Neural cell (in vitro differentiated cells): Measurements from ENCODE around the gene RPRD1B. TPM values are rescaled to one million over a fixed set of nuclear protein-coding genes. Genes with fewer than 3 reads are reported as not detected.

Experiments used
- H2AFZ ChIP-seq: fragments of 200-600, 300-800 bp; sonication (generic), shearing (Covaris generic); 2 replicates; pipeline ENCODE4 v1.6.0; 2014; ENCODE audit warnings: low read depth, mild to moderate bottlenecking, antibody characterized with exemption, low read length, moderate library complexity
- H3F3A ChIP-seq: fragments of 200-600 bp; shearing (Covaris generic); 2 replicates; pipeline ENCODE4 v1.6.1; 2016; ENCODE audit warnings: mild to moderate bottlenecking, moderate library complexity, mixed read lengths, antibody characterized with exemption, low read length; ENCODE audit not compliant: insufficient read depth, poor library complexity, severe bottlenecking
- H3K27ac ChIP-seq: fragments of 200-600, 300-800 bp; sonication (generic), shearing (Covaris generic); 2 replicates; pipeline ENCODE4 v1.5.1; 2014; ENCODE audit warnings: mild to moderate bottlenecking, low read length, moderate library complexity
- H3K27me3 ChIP-seq: fragments of 300-800, 200-600 bp; sonication (generic), shearing (Covaris generic); 2 replicates; pipeline ENCODE4 v1.6.0; 2014; ENCODE audit warnings: mild to moderate bottlenecking, low read depth, low read length, moderate library complexity; ENCODE audit not compliant: insufficient read depth
- H3K36me3 ChIP-seq: fragments of 300-800, 200-600 bp; sonication (generic), shearing (Covaris generic); 2 replicates; pipeline ENCODE4 v1.5.1; 2014; ENCODE audit warnings: mild to moderate bottlenecking, antibody characterized with exemption, low read length, moderate library complexity; ENCODE audit not compliant: insufficient read depth
- H3K4me2 ChIP-seq: fragments of 300-800, 200-600 bp; sonication (generic), shearing (Covaris generic); 2 replicates; pipeline ENCODE4 v1.6.0; 2014; ENCODE audit warnings: mild to moderate bottlenecking, low read length
- H3K4me3 ChIP-seq: fragments of 300-800, 200-600 bp; sonication (generic), shearing (Covaris generic); 2 replicates; pipeline ENCODE4 v1.5.1; 2014; ENCODE audit warnings: mild to moderate bottlenecking, low read length, moderate library complexity
- H3K79me2 ChIP-seq: fragments of 200-600 bp; shearing (Covaris generic); replicated peaks from 2 replicates; pipeline ENCODE4 v1.6.0; 2014; ENCODE audit warnings: mild to moderate bottlenecking, low read length, moderate library complexity; ENCODE audit not compliant: insufficient read depth
- H3K9ac ChIP-seq: fragments of 300-800, 200-600 bp; sonication (generic), shearing (Covaris generic); 2 replicates; pipeline ENCODE4 v1.6.1; 2016; ENCODE audit warnings: mild to moderate bottlenecking, low read length, mixed read lengths
- H3K9me2 ChIP-seq: fragments of 200-600 bp; shearing (Covaris generic); 2 replicates; pipeline ENCODE4 v1.6.1; 2016; ENCODE audit warnings: mild to moderate bottlenecking, low read length, mixed read lengths; ENCODE audit not compliant: insufficient read depth
- H3K9me3 ChIP-seq: fragments of 200-600, 300-800 bp; sonication (generic), shearing (Covaris generic); 2 replicates; pipeline ENCODE4 v1.6.1; 2016; ENCODE audit warnings: mild to moderate bottlenecking, mixed run types, low read length, moderate library complexity, mixed read lengths
- H4K20me1 ChIP-seq: fragments of 200-600 bp; shearing (Covaris generic); 2 replicates; pipeline ENCODE4 v1.6.1; 2016; ENCODE audit warnings: mild to moderate bottlenecking, mixed run types; ENCODE audit not compliant: insufficient read depth
- EP300 ChIP-seq: fragments of 450-650 bp; conservative IDR thresholded peaks from 2 replicates; pipeline ENCODE4 v1.6.1; 2014; ENCODE audit warnings: antibody characterized with exemption, mild to moderate bottlenecking, moderate library complexity; ENCODE audit not compliant: poor library complexity, severe bottlenecking
- EZH2 ChIP-seq: fragments of 200-600, 300-800 bp; shearing (Covaris generic), sonication (generic); IDR thresholded peaks from 2 replicates; pipeline ENCODE4 v1.6.1; 2014; ENCODE audit warnings: antibody characterized with exemption, low read length, borderline replicate concordance, mild to moderate bottlenecking; ENCODE audit not compliant: insufficient read depth, poor library complexity, severe bottlenecking
- MXI1 ChIP-seq: fragments of 450-650 bp; conservative IDR thresholded peaks from 2 replicates; pipeline ENCODE4 v1.6.1; 2014; ENCODE audit warnings: antibody characterized with exemption, mild to moderate bottlenecking; ENCODE audit not compliant: poor library complexity, severe bottlenecking
- POLR2AphosphoS5 ChIP-seq: IDR thresholded peaks from 2 replicates; pipeline ENCODE4 v1.6.1; 2012
- RAD21 ChIP-seq: fragments of 450-650 bp; conservative IDR thresholded peaks from 2 replicates; pipeline ENCODE4 v1.6.1; 2014; ENCODE audit warnings: antibody characterized with exemption, mild to moderate bottlenecking, moderate library complexity
- SMC3 ChIP-seq: fragments of 450-650 bp; conservative IDR thresholded peaks from 2 replicates; pipeline ENCODE4 v1.6.1; 2014; ENCODE audit warnings: antibody characterized with exemption, mild to moderate bottlenecking, moderate library complexity; ENCODE audit not compliant: poor library complexity
- TAF1 ChIP-seq: IDR thresholded peaks from 2 replicates; pipeline ENCODE4 v1.6.1; 2012; ENCODE audit warnings: low read depth
- polyA plus RNA-seq: library from polyadenylated mRNA; depleted of rRNA; stranded (reverse); fragments of >200 nt; gene quantifications from 2 replicates; pipeline ENCODE4 v1.2.3, GENCODE V29; 2014
- TF ChIP-seq, protein P1 (sequence below): fragments of 450-650 bp; IDR thresholded peaks from 2 replicates; pipeline ENCODE4 v1.5.1; 2014; ENCODE audit warnings: antibody characterized with exemption, mild to moderate bottlenecking, moderate library complexity; ENCODE audit not compliant: poor library complexity, severe bottlenecking
- TF ChIP-seq, protein P2 (sequence below): IDR thresholded peaks from 2 replicates; pipeline ENCODE4 v1.6.1; 2012; ENCODE audit warnings: borderline replicate concordance

The RPRD1B gene
- polyA plus RNA-seq, 1 donor from 2014 or later, result 23.4 TPM

DNA sequence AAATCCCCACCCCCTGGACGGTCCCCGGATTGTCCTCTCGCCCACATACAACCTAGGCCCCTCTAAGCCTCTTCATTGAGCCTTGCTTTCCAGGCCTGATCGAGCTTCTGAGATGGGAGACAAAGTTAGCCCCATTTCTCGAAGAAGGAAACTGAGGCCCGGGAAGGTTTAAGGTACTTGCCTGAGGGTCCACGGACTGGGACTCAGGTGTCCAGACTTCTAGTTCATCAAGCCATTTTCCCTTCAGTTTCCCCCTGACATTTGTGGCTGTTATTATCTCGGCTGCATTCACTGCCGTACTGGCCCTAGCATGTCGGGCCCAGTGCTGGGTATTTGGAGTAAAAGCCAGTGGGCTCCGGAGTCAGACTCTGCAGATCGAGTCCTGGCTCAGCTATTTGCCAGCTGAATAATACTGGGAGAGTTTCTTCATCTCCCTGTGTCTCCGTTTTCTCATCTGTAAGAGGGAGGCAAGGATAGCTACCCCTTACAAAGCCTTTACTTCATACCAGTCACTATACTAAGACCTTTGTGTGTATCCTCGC, 633 bp downstream of the RPRD1B start:
- no peaks in the 10 kb centered on the region for H3K36me3 ChIP-seq
- H3K9me2 ChIP-seq, result no peaks in the 10 kb centered on the region
- no peaks in the 10 kb centered on the region for H4K20me1 ChIP-seq
- TF ChIP-seq EP300 (no peak), POLR2AphosphoS5 (no peak), SMC3 (no peak), EZH2 (no peak), TAF1 (no peak), MXI1 (no peak), RAD21 (no peak)
- TF ChIP-seq, protein P1, sequence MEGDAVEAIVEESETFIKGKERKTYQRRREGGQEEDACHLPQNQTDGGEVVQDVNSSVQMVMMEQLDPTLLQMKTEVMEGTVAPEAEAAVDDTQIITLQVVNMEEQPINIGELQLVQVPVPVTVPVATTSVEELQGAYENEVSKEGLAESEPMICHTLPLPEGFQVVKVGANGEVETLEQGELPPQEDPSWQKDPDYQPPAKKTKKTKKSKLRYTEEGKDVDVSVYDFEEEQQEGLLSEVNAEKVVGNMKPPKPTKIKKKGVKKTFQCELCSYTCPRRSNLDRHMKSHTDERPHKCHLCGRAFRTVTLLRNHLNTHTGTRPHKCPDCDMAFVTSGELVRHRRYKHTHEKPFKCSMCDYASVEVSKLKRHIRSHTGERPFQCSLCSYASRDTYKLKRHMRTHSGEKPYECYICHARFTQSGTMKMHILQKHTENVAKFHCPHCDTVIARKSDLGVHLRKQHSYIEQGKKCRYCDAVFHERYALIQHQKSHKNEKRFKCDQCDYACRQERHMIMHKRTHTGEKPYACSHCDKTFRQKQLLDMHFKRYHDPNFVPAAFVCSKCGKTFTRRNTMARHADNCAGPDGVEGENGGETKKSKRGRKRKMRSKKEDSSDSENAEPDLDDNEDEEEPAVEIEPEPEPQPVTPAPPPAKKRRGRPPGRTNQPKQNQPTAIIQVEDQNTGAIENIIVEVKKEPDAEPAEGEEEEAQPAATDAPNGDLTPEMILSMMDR, result no peak
- TF ChIP-seq, protein P2, sequence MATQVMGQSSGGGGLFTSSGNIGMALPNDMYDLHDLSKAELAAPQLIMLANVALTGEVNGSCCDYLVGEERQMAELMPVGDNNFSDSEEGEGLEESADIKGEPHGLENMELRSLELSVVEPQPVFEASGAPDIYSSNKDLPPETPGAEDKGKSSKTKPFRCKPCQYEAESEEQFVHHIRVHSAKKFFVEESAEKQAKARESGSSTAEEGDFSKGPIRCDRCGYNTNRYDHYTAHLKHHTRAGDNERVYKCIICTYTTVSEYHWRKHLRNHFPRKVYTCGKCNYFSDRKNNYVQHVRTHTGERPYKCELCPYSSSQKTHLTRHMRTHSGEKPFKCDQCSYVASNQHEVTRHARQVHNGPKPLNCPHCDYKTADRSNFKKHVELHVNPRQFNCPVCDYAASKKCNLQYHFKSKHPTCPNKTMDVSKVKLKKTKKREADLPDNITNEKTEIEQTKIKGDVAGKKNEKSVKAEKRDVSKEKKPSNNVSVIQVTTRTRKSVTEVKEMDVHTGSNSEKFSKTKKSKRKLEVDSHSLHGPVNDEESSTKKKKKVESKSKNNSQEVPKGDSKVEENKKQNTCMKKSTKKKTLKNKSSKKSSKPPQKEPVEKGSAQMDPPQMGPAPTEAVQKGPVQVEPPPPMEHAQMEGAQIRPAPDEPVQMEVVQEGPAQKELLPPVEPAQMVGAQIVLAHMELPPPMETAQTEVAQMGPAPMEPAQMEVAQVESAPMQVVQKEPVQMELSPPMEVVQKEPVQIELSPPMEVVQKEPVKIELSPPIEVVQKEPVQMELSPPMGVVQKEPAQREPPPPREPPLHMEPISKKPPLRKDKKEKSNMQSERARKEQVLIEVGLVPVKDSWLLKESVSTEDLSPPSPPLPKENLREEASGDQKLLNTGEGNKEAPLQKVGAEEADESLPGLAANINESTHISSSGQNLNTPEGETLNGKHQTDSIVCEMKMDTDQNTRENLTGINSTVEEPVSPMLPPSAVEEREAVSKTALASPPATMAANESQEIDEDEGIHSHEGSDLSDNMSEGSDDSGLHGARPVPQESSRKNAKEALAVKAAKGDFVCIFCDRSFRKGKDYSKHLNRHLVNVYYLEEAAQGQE, result no peak
- no peaks in the 10 kb centered on the region for H3F3A ChIP-seq
- H2AFZ ChIP-seq, result peak overlapping the region; percentile 88
- H3K27ac ChIP-seq, result peak overlapping the region; percentile 85
- H3K9ac ChIP-seq, result peak overlapping the region; percentile 90
- H3K9me3 ChIP-seq, result no peaks in the 10 kb centered on the region
- peaks cover 82% of the 10 kb centered on the region for H3K79me2 ChIP-seq
- H3K4me2 ChIP-seq, result peak overlapping the region; percentile 95
- H3K4me3 ChIP-seq, result peak overlapping the region; percentile 87
- no peaks in the 10 kb centered on the region for H3K27me3 ChIP-seq

DNA sequence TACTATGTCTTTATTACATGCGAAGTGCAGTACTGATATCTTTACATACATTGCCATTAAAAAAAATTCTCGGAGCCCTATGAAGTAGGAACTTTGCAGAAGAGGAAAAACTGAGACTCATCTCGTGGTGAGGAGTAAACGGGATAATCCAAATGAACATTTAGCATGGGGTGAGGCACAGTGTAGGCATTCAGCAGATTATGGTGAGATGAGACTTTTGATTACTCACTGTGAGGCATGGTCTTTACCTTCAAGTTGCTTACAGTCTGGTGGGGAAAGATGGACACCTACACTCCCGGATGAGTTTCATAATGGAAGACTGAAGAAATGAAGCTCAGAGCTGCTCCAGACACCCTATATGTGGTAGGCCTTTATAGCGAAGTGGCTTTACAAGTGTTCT, 1.4 kb downstream of the RPRD1B start:
- Histone ChIP-seq H3K27me3 (no peaks in the 10 kb centered on the region), H3F3A (no peaks in the 10 kb centered on the region), H3K9me3 (no peaks in the 10 kb centered on the region), H3K79me2 (peaks cover 75% of the 10 kb centered on the region), H3K4me2 (peak overlapping the region; percentile 95), H3K27ac (no peak overlapping the region), H3K36me3 (no peaks in the 10 kb centered on the region), H3K9me2 (no peaks in the 10 kb centered on the region), H3K4me3 (peak overlapping the region; percentile 87), H3K9ac (peak overlapping the region; percentile 90), H4K20me1 (no peaks in the 10 kb centered on the region), H2AFZ (no peak overlapping the region)
- TF ChIP-seq TAF1, result no peak
- TF ChIP-seq EZH2, result no peak
- TF ChIP-seq SMC3, result no peak
- TF ChIP-seq, protein P2, result no peak
- TF ChIP-seq, protein P1, result no peak
- TF ChIP-seq MXI1, result no peak
- no peak for TF ChIP-seq RAD21
- no peak for TF ChIP-seq EP300
- TF ChIP-seq POLR2AphosphoS5, result no peak
